HG03575 (cell line): ENCODE results near the gene CDC40.
"Not testable (repeated sequence)": the region's sequence is repeated elsewhere in the genome, so short reads cannot be mapped to it uniquely, and the experiment has no call there.

Experiments used
- ATAC-seq: cut with Tn5 transposase; IDR thresholded peaks from one replicate; pipeline ENCODE4 v1.9.1; 2021; ENCODE audit not compliant: unreplicated experiment, insufficient number of reproducible peaks, low FRiP score; ENCODE audit errors: extremely low read depth

Gene CDC40

GRCh38 chr6:110196874-110197273, 16.6 kb downstream of the CDC40 start:
- ATAC-seq = no peak

DNA sequence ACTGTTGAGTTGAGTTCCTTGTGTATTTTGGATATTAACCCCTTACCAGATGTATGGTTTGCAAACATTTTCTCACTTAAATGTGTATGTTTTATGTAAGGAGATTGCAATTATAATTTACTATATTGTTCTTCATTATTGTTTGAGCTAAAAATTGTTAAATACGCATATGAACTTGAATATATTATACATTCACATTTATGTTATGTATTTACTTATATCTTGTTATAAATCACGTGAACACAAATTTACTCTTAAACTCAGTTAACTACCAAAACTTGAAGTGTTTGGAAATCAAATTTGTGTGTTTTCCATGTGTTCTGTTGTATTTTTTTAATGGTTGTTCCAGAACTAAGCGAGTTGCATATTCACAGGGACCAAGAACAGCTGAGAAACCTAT, 18.3 kb downstream of the CDC40 start:
- ATAC-seq = no peak

DNA sequence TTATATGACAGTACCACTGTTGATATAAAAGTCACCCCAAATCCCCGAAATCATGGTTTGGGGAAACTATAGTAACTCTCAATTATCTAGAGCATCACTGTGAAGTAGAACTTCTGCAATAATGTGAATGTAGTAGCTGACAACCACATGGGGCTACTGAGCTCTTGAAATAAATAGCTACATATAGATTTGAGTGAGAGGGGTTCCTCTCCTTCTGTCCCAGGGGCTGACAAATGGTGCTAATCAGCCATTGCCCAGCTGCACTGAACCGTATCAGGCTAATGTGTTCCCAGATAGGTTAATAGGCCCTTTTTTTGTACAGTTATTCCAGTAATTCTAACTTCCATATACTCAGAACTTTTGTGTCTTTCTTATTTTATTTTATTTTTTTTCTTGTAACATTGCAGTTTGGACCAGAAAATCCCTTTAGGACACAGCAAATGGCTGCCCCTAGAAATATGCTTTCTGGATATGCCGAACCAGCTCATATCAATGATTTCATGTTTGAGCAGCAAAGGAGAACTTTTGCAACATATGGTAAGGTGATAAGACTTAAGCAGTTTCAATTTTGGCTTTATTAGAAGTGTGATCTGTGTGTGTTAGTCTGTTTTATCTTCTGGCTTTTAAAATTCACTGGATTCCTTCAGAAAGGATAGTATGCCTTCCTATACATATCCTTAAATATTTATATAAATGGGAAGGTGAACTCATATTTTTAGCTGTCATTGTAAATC, 21.1 kb downstream of the CDC40 start:
- ATAC-seq = no peak

GRCh38 chr6:110207652-110208051, 27.4 kb downstream of the CDC40 start:
- no peak for ATAC-seq

- ATAC-seq = no peak
These were observed 31.5 kb downstream of the CDC40 start for GRCh38 chr6:110211753-110212152.

DNA sequence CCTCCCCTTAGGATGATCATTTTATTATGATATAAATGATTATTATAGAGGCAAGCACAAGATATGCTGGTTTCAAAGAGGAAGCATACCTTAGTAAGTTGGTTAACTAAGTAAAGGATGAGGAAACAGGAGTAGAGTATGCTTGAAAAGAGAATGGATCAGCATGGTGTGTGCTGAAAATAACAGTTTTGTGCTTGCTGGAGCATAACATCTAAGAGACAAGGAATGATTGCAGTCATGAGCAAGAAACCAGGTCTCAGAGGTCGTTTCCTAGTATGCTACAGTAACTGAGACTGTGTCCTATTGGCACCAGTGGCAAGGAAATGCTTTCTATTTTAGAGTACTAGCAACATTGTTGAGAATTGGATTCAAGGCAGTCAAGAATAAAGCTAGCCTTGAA, 34.1 kb downstream of the CDC40 start:
- ATAC-seq = no peak

- ATAC-seq = no peak
These were observed 35.9 kb downstream of the CDC40 start for GRCh38 chr6:110216140-110216539.

GRCh38 chr6:110217266-110217665, 37.0 kb downstream of the CDC40 start:
- no peak for ATAC-seq

DNA sequence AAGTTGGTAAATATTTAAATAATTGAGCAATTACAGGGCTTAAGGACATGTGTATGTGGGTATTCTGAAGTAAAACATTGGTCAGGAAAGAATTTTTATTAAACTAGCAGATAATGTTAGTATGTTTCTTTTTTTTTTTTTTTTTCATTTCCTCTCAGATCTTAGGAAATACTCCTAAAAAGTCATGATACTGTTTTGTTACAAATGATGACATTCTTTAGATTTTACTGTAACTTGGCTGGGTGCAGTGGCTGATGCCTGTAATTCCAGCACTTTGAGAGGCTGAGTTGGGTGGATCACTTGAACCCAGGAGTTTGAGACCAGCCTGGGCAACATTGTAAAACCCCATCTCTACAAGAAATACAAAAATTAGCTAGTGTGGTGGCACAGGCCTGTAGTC, 41.5 kb downstream of the CDC40 start:
- no peak for ATAC-seq

DNA sequence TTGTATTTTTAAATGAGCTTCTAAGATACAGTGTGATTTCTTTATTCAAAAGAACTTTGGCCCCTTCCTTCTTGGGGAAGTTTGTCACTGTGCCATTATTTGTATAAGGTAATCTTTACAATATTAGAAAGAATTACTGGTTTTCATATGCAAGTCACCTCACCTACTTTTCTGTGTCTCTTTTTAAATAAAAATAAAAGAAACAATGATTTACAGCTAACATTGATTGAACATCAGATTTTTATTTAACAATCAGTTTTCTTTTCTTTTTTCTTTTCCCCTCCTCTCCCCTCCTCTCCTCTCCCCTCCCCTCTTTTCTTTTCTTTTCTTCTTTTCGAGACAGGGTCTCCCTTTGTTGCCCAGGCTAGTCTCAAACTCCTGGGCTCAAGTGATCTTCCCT, 46.0 kb downstream of the CDC40 start:
- no peak for ATAC-seq

GRCh38 chr6:110232450-110232849, 52.2 kb downstream of the CDC40 start:
- no peak for ATAC-seq

DNA sequence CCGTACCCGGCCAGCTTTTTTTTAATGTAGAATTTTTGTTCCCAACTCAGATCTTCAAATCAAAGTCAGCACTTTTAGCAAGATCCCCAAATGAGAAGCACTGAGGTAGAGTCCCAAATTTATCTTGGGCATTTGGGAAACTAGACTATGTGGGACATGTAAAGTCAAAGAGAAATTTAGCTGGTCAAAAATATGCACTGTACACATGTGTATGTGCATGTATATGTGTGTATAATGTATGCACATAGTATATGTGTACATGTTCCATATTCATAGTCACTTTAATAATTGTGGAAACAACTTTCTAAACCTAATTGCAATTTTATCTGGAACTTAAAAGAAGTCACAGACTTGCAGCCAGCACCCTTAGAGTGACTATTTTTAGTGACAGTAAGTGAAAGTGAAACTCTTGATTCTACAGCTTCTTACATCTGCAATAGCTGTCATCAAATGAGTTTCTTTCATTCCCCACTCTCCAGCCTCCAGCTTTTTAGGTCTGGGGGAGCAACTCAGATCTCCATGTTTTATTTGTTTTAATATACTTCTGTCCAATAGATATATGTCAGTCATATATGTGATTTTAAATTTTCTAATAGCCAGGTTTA, 53.6 kb downstream of the CDC40 start:
- peak; percentile 87 for ATAC-seq

DNA sequence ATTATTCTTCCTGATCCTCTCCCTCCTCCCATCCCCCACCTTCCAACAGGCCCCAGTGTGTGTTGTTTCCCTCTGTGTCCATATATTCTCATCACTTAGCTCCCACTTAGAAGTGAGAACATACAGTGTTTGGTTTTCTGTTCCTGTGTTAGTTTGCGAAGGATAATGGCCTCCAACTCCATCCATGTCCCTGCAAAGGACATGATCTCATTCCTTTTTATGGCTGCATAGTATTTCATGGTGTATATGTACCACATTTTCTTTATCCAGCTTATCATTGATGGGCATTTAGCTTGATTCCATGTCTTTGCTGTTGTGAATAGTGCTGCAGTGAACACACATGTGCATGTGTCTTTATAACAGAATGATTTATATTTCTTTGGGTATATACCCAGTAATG, 55.8 kb downstream of the CDC40 start:
- ATAC-seq = not testable (repeated sequence)

DNA sequence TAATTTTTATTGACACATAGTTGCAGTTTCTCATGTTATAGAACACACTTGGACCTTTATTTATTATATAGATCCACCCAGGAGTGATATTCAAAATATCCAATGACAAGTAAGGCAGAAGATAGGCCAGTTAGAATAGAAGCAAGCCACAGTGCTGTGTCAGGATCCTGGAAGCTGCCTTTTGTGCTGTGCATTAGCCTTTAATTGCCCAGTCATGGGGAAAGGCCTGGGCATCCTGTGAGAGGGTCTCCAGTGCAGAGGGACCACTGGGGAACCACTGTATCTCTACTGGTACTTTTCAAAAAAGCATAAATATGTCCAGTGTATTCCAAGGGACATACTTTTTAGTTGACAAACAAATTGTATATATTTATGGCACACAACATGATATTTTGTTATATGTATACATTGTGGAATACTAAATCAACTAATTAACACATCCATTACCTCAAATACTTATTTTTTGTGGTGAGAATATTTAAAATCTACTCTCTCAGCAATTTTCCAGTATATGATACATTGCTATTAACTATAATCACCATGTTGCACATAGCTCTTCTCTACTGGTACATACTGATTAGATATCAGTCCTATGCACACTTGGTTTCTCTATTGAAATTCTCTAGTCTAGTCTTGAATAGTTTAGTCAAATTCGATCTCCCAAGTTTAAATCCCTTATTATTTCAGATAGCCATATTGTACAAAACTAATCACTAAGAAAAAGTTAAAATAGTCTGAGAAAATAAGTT, 59.5 kb downstream of the CDC40 start:
- ATAC-seq = no peak

DNA sequence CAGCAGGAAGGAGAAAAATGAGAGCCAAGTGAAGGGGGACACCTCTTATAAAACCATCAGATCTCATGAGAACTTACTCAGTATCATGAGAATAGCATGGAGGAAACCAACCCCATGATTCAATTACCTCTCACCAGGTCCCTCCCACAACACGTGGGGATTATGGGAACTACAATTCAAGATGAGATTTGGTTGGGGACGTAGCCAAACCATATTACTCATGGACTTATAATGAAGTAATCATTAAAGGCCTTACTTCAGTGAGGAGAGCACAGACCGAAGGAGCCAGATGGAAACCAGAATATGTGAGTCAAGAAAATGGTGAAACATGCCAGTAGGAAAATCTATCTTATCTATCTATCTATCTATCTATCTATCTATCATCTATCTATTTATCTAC, 64.4 kb downstream of the CDC40 start:
- not testable (repeated sequence) for ATAC-seq

DNA sequence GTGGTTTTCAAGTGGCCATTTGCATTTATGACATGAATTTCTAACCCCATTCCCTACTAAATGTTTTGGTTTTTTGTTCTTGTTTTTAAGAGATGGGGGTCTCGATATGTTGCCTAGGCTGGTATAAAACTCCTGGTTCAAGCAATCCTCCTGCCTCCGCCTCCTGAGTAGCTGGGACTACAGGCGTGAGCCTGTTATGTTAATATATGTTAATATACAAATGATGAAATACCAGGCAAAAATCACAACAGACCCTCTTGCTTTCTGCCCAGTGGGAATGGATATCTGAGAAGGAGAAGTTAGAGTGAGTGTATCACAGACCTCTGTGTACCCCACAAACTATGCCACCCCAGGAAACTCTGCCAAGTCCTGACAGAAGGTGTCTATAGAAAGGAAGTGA, 66.2 kb downstream of the CDC40 start:
- ATAC-seq = no peak

DNA sequence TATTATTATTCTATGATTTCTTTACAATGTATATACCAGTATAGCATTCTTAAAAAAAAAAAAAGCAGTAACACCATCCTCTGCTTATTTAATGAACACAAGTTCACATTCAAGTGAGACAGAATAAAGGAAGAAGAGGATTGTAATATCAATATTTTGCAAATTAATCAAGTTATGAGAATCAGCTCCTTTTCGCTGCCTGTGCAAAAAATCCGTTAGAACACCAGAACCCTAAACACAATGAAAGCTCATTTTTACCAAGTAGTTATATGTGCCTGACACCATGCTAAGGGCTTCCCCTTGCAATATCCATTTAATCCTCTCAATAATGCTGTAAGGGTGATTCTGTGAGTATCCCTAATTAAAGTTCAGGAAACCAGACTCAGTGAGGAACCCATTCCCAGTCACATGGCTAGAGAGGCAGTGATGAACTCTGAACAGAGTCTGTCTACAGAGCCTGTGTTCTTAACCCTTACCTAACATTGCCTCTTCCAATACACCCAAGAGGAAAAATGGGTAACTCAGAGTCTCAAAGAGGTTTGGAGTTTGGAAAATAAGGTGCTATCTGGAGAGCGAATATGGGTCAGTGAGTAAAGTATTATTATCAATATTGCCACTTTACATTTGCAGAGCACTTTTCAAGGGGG, 66.8 kb downstream of the CDC40 start:
- ATAC-seq = no peak

DNA sequence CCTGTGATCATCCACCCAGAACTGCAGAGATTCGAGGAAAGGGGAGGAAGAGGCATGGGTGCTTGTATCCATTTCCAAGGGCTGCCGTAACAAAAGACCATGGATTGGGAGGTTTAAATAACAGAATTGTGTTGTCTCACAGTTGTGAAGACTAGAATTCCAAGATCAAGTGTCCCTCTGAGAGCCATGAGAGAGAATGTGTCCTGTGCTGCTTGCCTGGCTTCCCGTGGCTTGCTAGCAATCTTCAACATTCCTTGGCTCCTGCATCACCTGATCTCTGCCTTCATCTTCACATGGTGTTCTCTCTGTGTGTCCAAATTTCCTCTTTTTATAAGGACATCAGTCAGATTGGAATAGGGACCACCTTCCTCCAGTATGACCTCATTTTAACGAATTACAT, 69.8 kb downstream of the CDC40 start:
- ATAC-seq = no peak

GRCh38 chr6:110250838-110251237, 70.6 kb downstream of the CDC40 start:
- no peak for ATAC-seq
